SH-SY5Y (cell line): ENCODE measurements around the gene CEP170B.

Source experiments
- GATA2 ChIP-seq: IDR thresholded peaks from 2 replicates; pipeline ENCODE4 v1.6.1; 2011; ENCODE audit warnings: mild to moderate bottlenecking, low read depth, low read length
- GATA3 ChIP-seq: IDR thresholded peaks from 2 replicates; pipeline ENCODE4 v1.6.1; 2011; ENCODE audit warnings: low read depth, mild to moderate bottlenecking, low read length, moderate library complexity

DNA sequence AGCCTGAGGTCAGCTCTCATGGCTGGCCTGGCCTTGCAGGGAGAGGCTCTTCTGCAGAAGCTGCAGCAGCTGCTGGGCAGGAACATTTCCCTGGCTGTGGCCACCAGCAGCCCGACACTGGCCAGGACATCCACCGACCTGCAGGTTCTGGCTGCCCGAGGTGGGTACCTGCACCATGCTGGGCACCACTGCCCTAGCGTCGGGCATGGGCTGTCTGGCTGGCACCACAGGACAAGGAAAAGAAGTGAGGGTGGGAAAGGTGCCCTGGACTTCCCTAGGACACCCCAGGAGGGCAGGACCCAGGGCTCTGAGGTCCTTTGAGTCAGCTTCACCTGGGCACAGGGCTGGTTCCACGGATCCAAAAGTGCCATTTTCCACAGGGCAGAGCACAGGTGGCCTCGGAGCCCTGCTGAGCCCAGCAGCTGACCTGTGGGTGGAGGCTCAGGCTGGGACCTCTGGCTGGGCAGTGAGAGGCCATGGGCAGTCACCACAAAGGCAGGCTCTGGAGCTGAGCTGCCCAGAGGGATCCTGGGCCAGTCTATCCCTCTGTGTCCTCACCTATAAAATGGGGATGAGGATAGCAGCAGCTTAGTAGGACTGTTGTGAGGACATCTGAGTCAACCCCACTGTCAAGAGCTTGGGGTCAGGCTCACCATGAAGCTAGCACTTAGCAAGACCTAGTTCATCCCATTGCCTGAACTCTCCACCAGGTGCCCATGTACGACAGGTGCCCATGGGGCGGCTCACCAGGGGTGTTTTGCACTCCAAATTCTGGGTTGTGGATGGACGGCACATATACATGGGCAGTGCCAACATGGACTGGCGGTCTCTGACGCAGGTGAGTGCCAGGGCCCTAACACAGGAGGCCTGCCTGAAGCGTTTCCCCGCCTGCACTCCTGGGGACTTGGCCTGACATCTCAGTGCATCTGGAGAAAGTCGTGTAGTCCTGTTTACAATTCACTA is 64.5 kb downstream of the CEP170B start:
- no peak for TF ChIP-seq GATA3
- TF ChIP-seq GATA2, result no peak
